GM18526 (cell line): Measurements from ENCODE around the gene SVEP1.

ENCODE experiments used
- POLR2A ChIP-seq: IDR thresholded peaks from 3 replicates; pipeline ENCODE4 v1.6.1; 2011; ENCODE audit not compliant: insufficient read length; ENCODE audit errors: extremely low read depth

Gene SVEP1

DNA sequence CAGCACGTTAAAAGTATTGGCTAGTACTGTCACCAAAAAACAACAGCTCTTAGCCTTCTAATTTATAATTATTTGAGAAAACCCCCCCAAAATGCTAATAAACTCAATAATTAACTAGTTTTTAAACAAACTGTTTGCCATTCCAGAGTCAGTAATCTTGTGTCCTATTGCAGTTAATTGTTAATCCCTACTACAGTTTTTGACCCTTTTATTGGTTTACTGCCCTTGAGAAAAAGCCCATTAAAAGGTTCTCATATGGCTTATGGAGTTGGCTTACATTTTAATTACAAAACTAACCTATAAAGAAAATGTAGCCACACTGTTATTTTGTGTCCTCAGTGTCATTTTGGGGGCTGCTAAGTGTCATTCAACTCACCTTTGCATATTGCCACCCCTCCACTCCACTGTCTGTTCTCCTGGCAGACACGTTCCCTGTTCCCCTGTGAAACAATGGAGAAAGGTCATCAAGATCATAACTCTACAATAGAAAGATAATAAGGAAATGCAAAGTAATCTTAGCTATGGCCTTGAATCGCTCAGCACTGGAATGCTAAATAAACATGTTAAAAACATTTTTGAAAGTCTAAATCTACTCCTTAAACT, 190.3 kb downstream of the SVEP1 start:
- no peak for TF ChIP-seq POLR2A

DNA sequence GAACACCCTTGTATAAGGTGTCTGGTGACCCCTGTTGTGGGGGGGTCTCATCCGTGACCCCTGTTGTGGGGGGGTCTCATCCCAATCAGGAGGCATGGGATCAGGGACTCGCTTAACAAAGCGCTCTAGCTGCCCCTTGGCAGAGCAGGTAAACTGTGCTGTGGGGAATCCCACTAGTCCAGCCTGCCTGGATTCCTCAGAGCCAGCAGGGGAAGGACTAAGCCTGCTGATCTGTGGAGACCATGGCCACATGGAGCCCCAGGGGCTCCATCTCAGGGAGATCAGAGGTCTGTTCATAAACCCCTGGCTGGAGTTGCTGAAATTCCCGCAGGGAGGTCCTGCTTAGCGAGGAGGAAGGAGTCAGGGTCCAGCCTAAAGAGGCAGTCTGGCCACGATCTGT, 196.1 kb downstream of the SVEP1 start:
- no peak for TF ChIP-seq POLR2A

DNA sequence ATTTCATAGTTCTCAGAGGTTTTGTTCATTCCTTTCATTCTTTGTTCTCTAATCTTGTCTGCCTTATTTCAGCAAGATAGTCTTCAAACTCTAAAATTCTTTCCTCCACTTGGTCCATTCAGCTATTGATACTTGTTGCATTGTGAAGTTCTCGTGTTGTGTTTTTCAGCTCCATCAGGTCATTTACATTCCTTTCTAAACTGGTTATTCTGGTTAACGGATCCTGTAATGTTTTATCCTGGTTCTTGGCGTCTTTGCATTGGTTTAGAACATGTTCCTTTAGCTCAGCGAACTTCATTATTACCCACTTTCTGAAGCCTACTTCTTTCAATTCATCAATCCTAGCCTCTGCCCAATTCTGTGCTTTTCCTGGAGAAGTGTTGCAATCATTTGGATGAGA, 196.8 kb downstream of the SVEP1 start:
- no peak for TF ChIP-seq POLR2A

DNA sequence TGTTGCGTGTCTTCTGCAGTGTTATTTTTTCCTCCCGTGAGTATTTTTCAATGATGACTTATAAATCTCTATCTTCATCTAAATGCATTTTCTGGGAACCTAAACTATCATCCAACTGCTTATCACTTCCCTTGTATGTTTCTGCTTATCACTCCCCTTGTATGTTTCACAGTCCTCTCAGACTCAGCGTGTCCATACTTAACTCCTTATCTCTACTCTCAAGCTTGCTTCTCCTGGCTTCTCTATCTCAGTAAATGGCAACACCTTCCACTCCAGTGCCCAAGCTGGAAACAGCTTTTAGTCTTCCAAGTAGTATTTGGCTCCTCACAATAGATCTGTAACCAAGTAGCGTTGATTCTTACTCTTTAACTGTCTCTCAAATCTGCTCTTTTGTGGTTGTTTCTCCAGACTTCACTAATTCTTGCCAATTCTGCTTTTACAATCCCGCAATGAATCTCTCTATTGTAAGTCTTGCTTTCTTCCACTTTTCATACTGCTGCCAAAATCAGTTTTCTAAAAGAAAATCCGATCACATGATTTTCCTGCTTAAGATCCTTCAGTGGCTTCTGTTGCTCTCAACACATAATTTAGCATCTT, 208.0 kb downstream of the SVEP1 start:
- TF ChIP-seq POLR2A: no peak

DNA sequence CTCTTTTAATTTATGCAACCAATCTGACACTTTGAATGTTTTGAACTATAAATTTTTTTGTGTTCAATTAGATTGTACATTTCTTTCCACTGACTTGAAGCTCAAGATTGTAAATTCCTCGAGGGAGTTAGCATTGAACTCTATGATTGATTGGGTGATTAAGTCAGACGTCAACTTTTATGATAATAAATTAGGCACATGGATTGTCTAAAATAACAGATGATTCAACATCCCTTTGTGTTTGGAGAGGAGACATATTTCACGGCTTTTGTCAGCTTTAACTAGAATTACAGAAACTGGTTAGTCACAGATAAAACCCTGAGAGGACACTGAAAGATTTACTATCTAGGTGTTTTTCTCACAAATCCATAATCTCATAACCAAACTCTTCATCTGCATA, 209.2 kb downstream of the SVEP1 start:
- no peak for TF ChIP-seq POLR2A

DNA sequence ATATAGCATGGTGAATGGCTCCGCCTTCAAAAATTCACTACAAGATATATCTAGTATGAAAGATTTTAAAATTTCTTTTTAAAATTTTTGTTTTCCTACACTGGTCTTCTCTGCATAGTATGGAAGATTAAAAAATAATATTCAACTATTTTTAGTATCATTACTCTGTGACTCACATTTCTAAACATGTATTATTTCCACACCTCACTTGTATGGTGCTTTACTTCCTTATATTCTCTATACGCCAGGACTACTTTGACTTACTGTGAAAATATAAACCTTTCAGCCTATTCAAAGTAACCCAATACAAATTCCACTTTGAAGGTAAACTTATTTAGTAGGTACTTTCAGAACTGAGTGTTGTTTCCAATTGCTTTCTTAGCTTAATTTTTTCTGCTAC, 215.1 kb downstream of the SVEP1 start:
- no peak for TF ChIP-seq POLR2A

DNA sequence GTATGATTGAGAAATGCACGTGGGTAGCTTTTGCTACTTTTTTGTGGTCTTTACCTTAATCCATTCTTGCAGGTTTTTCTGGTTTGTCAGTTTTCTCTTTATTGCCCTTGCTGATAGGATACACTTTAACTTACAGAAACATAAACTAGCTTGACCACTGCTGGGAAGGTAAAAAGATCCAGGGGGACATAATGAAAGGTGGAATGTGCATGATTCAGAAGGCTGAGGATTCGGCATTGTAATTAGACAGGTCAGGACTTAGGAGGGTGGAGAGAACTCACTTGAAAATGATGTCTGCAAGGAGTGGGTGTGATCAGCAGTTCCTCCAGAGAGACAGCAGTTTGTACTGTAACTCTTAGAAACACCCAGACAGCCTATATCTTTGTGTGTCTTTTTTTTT, 222.0 kb downstream of the SVEP1 start:
- TF ChIP-seq POLR2A: no peak

DNA sequence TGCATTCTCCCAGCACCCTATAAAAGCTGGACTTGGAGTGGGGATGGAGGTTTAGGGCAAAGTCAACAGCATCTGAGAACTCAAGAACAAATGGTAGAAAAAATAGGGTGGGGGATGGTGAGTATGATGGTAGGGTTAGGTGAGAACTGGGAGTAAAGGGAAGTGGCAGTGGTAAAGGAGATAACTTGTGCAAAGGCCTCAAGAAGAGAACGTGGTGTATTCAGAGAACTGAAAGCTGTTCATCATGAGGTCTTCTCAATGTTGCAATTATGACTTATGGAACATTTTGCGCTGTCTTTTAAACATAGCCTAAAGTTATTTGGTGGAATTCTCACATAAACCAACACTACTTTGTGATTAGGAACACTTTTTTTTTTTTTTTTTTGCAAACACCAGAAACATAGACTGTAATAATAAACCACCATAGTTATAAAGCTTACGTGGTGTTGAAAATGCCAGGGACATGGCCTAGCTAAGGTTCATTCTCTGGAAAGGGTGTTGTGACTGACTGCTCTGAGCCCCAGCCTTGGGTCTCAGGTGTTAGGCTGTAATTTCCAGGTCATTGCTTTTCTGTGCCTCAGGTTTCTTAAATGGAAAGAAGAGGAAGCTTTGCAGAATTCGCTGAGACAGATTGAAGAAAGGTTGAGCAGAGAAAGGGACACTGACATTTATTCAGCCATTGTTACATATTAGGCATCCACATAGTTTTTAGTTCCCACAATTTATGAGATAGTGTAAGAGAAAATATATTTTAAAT, 222.7 kb downstream of the SVEP1 start:
- TF ChIP-seq POLR2A: no peak

DNA sequence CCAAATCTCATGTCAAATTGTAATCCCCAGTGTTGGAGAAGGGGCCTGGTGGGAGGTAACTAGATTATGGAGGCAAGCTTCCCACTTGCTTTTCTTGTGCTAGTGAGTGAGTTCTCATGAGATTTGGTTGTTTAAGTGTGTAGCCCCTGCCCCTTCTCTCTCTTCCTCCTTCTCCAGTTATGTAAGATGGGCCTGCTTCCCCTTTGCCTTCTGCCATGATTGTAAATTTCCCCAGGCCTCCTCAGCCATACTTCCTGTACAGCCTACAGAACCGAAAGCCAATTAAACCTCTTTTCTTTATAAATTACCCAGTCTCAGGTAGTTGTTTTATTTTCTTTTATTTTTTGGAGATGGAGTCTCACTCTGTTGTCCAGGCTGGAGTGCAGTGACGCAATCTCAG, 223.6 kb downstream of the SVEP1 start:
- no peak for TF ChIP-seq POLR2A

DNA sequence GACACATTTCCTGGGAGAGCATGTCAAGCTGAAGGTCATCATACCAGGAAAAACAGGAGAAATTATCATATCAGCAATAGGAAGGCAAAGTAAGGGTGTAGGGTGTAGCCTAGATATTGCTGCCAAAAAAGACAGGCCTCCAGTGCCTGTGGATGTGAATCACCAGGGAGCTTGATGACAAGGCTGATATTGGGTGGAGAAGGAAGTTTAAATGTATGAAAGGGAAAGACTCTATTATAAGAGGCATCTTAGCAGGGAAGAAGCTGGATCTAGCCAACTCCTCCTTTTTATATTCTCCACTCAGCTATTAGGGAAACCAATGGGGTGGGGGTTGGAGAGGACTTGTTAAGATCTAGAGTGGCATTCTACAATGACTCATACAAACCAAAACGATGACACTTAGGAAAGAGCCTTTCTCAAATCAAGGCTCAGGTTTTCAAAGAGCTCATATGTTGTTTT, 228.5 kb downstream of the SVEP1 start:
- TF ChIP-seq POLR2A: no peak

DNA sequence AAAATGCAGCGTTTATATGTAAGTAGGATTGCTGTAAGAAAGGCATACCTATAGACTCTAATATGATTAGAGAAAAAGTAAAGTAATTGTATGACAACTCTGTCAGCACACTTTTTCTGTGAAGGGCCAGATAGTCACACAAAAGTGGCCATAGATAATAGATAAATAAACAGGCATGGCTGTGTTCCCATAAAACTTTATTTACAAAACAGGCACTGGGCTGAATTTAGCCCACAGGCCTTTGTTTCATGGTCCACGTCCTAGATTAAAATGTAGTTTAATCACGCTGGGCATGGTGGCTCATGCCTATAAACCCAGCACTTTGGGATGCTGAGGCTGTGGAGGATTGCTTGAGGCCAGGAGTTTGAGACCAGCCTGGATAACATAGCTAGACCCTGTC, 233.2 kb downstream of the SVEP1 start:
- no peak for TF ChIP-seq POLR2A

DNA sequence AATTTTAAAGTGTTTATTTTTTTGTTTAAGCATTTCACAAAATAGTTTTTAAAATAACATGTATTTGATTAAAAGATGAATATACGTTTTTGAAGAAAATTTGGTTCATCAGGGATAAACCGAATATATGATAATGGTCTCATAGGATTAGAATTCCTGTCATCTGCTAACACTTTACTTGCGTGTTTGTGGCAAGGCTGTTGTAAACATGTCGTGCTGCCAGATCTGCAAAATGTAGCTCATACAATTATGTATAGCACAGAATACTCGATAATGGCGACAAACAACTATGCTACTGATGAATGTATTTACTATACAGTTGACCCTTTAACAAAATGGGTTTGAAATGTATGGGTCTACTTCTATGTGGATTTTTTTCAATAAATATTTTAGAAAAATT, 234.7 kb downstream of the SVEP1 start:
- TF ChIP-seq POLR2A: no peak

DNA sequence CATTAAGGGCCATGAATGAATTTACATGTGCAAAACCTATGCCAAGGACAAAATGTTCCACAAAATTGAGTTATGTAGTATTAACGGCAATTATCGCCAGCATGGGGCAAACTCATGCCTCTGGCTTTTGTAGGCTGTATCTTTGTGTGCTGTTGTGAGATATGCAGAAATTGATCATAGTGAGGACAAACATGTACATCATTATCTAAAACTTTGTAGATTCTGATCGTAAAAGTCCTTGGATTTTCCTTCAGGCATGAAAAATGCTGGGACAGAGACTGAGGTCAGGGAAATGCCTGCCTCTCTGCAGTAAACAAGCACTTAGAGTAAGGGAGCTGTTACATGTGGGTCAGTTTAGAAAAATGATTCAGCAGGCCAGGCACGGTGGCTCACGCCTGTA, 236.0 kb downstream of the SVEP1 start:
- TF ChIP-seq POLR2A: no peak

DNA sequence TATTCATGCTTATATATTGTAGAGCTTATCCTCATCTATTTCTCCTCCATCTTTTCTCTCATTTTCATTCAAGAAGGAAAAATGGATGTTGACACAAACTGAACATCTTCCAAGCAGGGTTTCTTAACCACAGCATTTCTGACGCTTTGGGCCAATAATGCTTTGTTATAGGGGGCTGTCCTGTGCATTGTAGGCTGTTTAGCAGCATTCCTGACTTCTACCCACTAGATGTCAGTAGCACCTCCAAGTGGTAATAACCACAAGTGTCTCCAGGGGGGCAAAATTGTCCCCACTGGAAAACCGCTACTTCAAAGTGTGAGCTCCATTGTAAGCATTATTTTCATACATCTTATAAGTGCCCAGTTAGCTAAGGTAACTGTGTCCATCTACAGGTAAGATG, 239.2 kb downstream of the SVEP1 start:
- no peak for TF ChIP-seq POLR2A

DNA sequence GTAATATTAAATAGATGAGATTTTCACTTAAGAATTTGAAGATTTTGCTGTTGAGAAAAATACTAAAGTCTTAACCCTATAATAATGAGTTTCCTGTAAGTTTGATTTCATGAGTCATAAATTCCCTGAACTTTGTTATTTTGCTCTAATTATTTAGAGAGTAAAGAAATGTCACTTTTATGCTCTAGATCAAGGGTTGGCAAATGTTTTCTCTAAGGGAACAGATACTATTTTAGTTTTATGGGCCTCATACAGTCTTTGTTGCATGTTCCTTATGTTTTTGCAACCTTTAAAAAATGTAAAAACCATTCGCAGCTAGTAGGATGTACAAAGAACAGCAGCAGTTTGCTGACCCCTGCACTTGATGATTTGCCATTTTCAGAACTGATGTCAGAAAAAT, 241.4 kb downstream of the SVEP1 start:
- TF ChIP-seq POLR2A: no peak

DNA sequence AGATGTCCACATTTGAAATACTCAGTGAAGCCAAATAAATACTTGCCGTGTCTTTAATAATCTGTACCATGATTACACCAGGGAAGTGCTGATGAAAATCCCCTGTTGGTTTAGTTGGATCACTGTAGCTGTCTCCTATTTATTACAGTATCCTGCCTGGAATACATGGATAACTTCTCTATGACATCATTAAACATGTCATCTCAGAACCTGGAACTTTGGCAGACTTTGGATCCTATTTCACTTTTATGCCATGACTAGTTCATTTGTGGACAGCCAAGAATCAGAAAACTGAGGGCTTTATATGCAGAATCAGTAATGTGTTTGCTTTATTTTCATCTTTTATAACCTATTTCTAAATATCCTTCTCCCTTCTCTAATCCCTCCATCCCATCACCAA, 241.8 kb downstream of the SVEP1 start, which contains the start of gene TXNDC8:
TSS of gene TXNDC8 (minus strand) at position 137 of the 400 bp plus-strand sequence.
- TF ChIP-seq POLR2A: no peak
